ENCODE results near the gene PDE6B. TPM values are rescaled to one million over a fixed set of nuclear protein-coding genes. Genes with fewer than 3 reads are reported as not detected.
"Not testable (repeated sequence)": the region's sequence is repeated elsewhere in the genome, so short reads cannot be mapped to it uniquely, and the experiment has no call there.

Gene PDE6B
- polyA plus RNA-seq, 1 experiment: 0.64 TPM

DNA sequence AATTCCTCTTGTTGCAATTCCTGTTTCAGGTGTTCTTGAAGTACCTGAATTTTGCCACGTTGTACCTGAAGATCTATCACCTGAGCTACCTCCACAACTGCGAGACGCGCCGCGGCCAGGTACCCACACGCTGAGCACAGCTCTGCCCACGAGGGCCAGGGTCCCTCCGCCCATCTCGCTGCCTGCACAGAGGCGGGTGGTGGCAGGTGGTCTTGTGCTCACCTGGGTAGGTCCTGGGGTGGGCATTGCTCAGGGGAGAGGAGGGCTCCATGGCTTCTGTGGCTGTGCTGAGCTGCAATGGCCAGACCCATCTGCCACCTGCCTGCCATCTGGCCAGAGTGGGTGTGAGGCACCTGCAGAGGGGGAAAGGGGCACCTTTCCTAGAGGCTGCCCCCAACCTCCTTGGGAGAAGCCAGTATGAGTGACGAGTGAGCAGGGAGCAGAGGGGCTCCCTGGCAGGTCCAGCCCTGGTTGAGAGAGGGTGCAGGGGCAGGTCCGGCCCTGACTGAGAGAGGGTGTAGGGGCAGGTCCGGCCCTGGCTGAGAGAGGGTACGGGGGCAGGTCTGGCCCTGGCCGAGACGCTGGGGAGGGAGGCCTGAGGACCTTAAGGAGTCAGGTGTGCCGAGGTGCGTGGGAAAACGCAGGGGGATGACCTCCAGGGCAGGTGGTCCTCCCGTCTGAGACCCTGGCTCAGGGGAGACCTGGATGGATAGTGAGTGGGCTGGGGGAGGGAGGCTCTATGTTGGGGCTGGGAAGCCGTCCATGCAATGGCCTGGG is 10.7 kb downstream of the PDE6B start:
- H3K9me3 ChIP-seq (ENCODE audit: control insufficient read depth, insufficient read depth, low read length): peaks cover 56% of the 10 kb centered on the region
- POLR2A ChIA-PET: no interaction called here
- H3K27me3 ChIP-seq (ENCODE audit: control insufficient read depth, insufficient read depth, low read length): no peaks in the 10 kb centered on the region
- DNase-seq (ENCODE audit: low read depth, low spot score): no peak
- TF ChIP-seq, protein P1, sequence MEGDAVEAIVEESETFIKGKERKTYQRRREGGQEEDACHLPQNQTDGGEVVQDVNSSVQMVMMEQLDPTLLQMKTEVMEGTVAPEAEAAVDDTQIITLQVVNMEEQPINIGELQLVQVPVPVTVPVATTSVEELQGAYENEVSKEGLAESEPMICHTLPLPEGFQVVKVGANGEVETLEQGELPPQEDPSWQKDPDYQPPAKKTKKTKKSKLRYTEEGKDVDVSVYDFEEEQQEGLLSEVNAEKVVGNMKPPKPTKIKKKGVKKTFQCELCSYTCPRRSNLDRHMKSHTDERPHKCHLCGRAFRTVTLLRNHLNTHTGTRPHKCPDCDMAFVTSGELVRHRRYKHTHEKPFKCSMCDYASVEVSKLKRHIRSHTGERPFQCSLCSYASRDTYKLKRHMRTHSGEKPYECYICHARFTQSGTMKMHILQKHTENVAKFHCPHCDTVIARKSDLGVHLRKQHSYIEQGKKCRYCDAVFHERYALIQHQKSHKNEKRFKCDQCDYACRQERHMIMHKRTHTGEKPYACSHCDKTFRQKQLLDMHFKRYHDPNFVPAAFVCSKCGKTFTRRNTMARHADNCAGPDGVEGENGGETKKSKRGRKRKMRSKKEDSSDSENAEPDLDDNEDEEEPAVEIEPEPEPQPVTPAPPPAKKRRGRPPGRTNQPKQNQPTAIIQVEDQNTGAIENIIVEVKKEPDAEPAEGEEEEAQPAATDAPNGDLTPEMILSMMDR (IDR thresholded peaks at IDR 0.05; ENCODE audit: low read depth, low read length): no peak
- no peak overlapping the region for H3K27ac ChIP-seq (ENCODE audit: low read depth, low read length)
- CTCF ChIA-PET: no interaction called here
- H3K4me3 ChIP-seq (ENCODE audit: low read depth, low read length): no peak overlapping the region

DNA sequence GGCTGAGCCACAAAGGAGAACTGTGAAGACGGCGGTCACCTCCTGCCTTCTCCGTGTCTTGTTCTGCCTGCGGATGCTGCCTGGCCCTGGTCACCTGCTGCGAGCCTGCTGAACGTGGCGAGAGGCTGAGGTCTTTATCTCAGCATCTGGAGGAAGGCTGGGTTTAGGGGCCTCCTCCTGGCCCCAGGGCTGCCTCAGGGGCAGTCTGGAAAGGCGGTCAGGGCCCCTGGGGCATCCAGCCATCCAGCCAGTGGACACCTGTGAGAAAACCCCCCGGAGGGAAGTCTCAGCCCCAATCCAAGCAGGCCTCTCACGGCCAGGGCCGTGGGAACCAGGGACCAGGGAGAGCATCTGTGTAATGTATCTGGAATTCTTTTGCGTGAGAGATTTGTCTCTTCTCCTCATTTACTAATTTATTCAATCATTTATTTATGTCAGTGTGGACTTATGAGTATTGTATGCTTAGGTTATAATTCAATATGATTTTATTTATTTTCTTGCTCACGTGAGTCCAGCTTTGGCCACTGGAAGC is 11.3 kb downstream of the PDE6B start:
- H3K9me3 ChIP-seq (ENCODE audit: control insufficient read depth, insufficient read depth, low read length): peaks cover 59% of the 10 kb centered on the region
- TF ChIP-seq, protein P1 (IDR thresholded peaks at IDR 0.05; ENCODE audit: low read depth, low read length): no peak
- H3K27me3 ChIP-seq (ENCODE audit: control insufficient read depth, insufficient read depth, low read length): no peaks in the 10 kb centered on the region
- DNase-seq (ENCODE audit: low read depth, low spot score): no peak
- POLR2A ChIA-PET: no interaction called here
- no peak overlapping the region for H3K4me3 ChIP-seq (ENCODE audit: low read depth, low read length)
- H3K27ac ChIP-seq (ENCODE audit: low read depth, low read length): no peak overlapping the region
- CTCF ChIA-PET: no interaction called here

DNA sequence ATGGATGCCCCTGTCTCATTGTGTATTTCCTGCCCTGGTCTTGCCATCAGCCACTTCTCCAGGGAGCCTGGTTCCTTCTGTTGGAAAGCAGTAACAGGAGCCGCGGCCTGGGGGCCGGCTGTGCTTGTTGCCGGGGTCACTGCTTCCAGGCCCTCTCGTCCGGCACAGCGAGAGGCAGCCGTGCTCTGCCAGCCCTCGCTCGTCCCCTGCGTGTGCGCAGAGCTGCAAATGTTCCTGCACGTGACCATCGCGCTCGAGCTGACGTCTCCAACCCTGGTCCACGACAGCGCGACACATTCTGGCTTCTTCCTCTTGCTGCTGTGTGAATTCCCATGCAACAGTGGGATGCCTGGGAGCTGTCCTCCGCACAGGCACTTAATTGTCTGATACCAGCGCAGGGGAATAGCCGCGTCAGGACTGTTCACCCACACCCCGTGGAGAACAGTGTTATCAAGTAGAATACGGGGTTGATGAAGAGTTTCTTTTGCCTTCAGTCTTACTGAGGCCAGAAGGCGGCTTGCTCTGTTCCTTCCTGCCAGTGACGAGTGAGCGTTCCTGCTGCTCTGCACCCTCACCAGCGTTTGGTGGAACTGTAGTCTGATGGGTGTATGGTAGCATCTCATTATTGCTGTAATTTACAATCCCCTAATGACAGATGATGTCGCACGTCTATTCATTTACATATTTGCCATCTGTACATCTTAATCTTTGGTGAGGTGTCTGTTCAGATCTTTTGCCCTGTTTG is 12.3 kb downstream of the PDE6B start:
- ChIA-PET CTCF (no interaction called here), POLR2A (no interaction called here)
- DNase-seq (ENCODE audit: low read depth, low spot score): no peak
- no peak overlapping the region for H3K4me3 ChIP-seq (ENCODE audit: low read depth, low read length)
- no peaks in the 10 kb centered on the region for H3K27me3 ChIP-seq (ENCODE audit: control insufficient read depth, insufficient read depth, low read length)
- H3K27ac ChIP-seq (ENCODE audit: low read depth, low read length): no peak overlapping the region
- peaks cover 52% of the 10 kb centered on the region for H3K9me3 ChIP-seq (ENCODE audit: control insufficient read depth, insufficient read depth, low read length)
- TF ChIP-seq, protein P1 (IDR thresholded peaks at IDR 0.05; ENCODE audit: low read depth, low read length): no peak

DNA sequence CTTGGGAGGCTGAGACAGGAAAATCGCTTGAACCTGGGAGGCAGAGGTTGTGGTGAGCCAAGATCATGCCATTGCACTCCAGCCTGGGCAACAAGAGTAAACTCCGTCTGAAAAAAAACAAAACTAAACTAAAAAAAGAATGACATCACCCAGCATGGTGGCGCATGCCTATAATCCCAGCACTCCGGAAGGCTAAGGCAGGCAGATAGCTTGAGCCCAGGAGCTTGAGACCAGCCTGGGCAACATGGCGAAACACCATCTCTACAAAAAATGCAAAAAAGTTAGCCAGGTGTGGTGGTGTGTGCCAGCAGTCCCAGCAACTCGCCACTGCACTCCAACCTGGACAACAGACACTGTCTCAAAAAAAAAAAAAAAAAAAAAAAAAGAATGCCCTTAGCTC is 17.0 kb downstream of the PDE6B start:
- H3K4me3 ChIP-seq (ENCODE audit: low read depth, low read length); DNase-seq (ENCODE audit: low read depth, low spot score); CTCF ChIA-PET; H3K27me3 ChIP-seq (ENCODE audit: control insufficient read depth, insufficient read depth, low read length); H3K27ac ChIP-seq (ENCODE audit: low read depth, low read length): not testable (repeated sequence)
- peaks cover 23% of the 10 kb centered on the region for H3K9me3 ChIP-seq (ENCODE audit: control insufficient read depth, insufficient read depth, low read length)
- POLR2A ChIA-PET: interaction anchor here (0.7 kb wide), 1 partner anchor 137 kb away, joined by 3 read pairs; no protein-coding TSS in a partner anchor

GRCh38 chr4:646460-646859 is 21.1 kb downstream of the PDE6B start:
- H3K4me3 ChIP-seq (ENCODE audit: low read depth, low read length): no peak overlapping the region
- H3K27me3 ChIP-seq (ENCODE audit: control insufficient read depth, insufficient read depth, low read length): peaks cover 9% of the 10 kb centered on the region
- CTCF ChIA-PET: no interaction called here
- H3K9me3 ChIP-seq (ENCODE audit: control insufficient read depth, insufficient read depth, low read length): peaks cover 46% of the 10 kb centered on the region
- POLR2A ChIA-PET: no interaction called here
- DNase-seq (ENCODE audit: low read depth, low spot score): no peak
- H3K27ac ChIP-seq (ENCODE audit: low read depth, low read length): no peak overlapping the region
- TF ChIP-seq, protein P1 (IDR thresholded peaks at IDR 0.05; ENCODE audit: low read depth, low read length): no peak

Data from AG04450 (cell line).